GM19025 (cell line): ENCODE data around the gene HSPB7.
"Not testable (repeated sequence)": the region's sequence is repeated elsewhere in the genome, so short reads cannot be mapped to it uniquely, and the experiment has no call there.

Source experiments
- ATAC-seq: cut with Tn5 transposase; IDR thresholded peaks from one replicate; pipeline ENCODE4 v1.9.1; 2021; ENCODE audit warnings: mild to moderate bottlenecking, low read depth, moderate library complexity; ENCODE audit not compliant: unreplicated experiment

Gene HSPB7

GRCh38 chr1:16051039-16051438 is 33.2 kb upstream of the HSPB7 start:
- ATAC-seq = no peak

GRCh38 chr1:16050328-16050727 is 32.5 kb upstream of the HSPB7 start:
- no peak for ATAC-seq

- ATAC-seq = no peak
These were observed 30.8 kb upstream of the HSPB7 start for GRCh38 chr1:16048573-16049189.

- ATAC-seq = no peak
These were observed 30.1 kb upstream of the HSPB7 start for GRCh38 chr1:16047791-16048475.

GRCh38 chr1:16046842-16047241 is 29.0 kb upstream of the HSPB7 start:
- no peak for ATAC-seq

DNA sequence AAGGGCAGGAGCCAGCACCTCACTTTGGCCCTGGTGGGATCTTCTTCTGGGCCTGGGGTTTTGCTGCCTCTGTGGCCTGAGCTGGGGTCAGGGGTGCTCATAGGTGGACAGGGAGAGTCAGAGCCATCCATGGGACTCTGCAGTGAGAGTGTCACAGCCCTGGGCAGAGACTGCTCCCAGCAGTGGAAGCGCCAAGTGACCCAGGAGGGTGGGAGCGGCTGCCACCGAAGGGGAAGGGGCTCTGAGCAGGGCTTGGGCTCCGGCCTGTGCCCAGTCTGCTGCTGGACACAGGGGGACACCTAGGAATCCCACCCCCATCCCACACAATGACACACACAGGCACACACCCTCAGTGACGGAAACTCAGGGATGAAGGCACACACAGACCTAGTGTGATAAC is 26.1 kb upstream of the HSPB7 start:
- ATAC-seq = no peak

- no peak for ATAC-seq
These were observed 25.7 kb upstream of the HSPB7 start, which contains the start of gene CLCNKB for GRCh38 chr1:16043521-16043920. CLCNKB (plus strand) TSS chr1:16043782; CDS start chr1:16044493, 711 bp downstream.

- not testable (repeated sequence) for ATAC-seq
These were observed 24.8 kb upstream of the HSPB7 start for GRCh38 chr1:16042654-16043053.

DNA sequence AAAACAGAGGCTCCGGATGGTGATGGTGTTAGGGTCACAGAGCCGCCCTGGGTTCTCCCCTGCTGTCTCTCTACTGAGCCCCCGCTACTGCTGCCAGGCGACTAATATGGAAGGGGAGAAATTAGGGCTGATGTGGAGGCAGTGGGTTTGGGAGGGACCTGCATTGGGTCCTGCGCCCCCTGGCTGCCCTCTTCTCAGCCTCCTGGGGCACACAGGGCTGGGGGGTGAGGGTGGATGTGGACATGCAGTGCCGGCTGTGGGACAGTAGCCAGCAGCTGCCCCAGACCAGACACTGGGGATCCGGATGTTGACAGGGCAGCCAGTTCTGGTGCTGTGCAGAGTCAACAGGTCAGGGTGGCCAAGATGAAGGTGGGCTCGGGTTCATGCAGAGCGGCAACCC is 24.3 kb upstream of the HSPB7 start:
- ATAC-seq = no peak

- no peak for ATAC-seq
These were observed 23.4 kb upstream of the HSPB7 start for GRCh38 chr1:16041200-16041599.

- ATAC-seq = not testable (repeated sequence)
These were observed 22.0 kb upstream of the HSPB7 start for GRCh38 chr1:16039871-16040270.

DNA sequence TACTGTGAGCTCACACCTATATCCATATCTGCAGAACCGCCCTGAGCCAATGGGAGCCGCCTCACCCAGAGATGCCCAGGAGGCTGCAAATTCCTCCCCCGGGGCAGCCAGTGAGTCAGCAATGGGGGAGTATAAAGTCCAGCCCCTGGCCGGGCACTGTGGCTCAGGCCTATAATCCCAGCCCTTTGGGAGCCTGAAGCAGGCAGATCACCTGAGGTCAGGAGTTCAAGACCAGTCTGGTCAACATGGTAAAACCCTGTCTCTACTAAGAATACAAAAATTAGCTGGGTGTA is 20.7 kb upstream of the HSPB7 start:
- ATAC-seq = no peak

DNA sequence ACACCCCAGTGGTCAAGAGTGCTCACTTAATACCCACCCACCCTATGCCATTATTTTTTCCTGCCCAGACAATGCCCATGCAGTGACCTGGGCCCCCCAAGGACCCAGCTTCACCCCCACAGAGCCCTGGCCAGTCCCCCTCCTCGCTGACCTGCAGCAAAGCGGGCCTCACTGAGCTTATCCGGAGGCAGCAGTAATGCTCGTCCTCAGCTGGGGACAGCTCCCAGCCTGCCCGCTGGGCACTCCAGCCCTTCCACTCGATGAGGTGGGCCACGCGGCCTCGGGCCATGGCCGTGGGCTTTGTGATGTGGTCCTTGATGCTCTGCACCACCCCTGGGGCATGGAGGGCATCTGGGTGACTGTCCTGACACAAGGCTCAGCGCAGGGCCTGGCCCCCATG is 18.6 kb upstream of the HSPB7 start:
- not testable (repeated sequence) for ATAC-seq

DNA sequence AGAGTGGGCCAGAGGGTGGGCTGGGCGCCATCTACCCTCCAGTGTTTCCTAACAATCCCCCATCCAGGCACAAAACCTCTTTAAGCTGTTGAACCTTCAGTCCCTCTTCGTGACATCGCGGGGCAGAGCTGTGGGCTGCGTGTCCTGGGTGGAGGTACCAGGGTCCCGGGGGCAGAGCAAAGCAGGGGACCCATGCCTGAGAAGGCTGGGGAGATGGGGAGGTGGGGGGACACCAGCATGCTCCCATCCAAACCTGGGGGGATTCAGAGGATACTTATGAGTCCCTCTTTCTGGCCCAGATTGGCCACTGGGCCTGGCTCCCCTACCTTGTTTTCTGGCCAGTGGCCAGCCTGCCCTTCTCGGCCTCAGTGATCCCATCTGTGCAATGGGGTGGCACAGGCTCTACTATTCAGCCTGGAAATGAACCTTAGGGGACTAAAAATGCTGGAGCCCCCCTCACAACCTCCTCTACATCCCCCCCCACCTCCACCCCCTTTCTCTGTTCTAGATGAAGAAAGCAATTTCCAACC is 15.3 kb upstream of the HSPB7 start:
- not testable (repeated sequence) for ATAC-seq

DNA sequence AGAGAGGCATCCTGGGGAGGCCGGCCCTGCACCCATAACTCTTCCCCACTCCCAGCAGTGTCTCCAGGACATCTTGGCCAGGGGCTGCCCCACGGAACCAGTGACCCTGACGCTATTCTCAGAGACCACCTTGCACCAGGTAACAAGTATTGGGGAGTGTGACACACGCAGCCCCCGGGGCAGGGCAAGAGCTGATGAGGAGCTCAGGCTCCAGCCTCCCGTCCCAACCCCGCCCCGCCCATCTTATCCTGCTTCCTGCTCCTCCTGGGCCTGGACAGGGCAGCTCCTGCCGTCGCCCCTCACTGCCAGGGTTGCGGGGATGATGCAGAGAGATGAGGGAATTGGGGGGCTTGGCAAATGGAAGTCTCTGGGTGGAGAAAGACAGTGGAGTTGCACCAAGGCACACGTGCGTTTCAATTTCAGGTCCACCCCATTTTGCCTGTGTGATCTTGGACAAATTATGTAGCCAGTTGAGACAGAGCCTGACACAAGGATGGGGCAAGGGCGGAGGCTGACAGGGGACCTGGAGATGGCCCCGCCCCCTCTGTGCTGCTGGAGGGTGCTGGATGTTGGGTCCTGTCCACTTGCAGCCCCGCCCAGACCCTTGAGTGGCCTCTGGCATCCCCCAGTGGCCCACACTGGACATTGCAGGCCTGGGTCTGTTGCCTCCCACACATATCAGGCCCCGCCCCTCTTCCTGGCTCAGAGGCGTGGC is 14.7 kb upstream of the HSPB7 start:
- no peak for ATAC-seq

DNA sequence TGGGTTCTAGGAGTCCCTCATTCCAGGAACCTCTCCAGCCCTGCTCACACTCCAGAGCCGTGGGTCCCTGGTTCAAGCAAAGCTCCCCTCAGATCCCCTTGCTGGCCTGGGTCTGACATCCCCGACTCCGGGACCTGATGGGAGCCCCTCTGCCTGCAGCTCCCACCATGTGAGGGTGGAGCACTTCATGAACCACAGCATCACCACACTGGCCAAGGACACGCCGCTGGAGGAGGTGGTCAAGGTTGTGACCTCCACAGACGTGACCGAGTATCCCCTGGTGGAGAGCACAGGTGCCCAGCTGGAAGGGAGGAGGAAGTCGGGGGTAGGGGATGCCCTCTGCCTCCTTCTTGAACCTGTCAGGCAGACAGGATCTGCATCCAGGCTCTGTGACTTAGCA is 13.7 kb upstream of the HSPB7 start:
- ATAC-seq = no peak

GRCh38 chr1:16029288-16029687 is 11.4 kb upstream of the HSPB7 start:
- ATAC-seq = no peak

DNA sequence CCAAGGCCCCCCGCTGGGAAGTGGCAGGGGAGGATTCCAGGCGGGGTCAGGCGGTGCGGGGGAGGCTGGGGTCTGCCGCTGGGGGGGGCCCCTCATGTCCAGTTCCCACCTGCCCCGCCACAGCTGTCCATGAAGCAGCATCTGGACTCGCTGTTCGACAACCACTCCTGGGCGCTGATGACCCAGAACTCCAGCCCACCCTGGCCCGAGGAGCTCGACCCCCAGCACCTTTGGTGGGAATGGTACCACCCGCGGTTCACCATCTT is 11.1 kb upstream of the HSPB7 start:
- not testable (repeated sequence) for ATAC-seq

GRCh38 chr1:16028237-16029002 is 10.6 kb upstream of the HSPB7 start:
- no peak for ATAC-seq

DNA sequence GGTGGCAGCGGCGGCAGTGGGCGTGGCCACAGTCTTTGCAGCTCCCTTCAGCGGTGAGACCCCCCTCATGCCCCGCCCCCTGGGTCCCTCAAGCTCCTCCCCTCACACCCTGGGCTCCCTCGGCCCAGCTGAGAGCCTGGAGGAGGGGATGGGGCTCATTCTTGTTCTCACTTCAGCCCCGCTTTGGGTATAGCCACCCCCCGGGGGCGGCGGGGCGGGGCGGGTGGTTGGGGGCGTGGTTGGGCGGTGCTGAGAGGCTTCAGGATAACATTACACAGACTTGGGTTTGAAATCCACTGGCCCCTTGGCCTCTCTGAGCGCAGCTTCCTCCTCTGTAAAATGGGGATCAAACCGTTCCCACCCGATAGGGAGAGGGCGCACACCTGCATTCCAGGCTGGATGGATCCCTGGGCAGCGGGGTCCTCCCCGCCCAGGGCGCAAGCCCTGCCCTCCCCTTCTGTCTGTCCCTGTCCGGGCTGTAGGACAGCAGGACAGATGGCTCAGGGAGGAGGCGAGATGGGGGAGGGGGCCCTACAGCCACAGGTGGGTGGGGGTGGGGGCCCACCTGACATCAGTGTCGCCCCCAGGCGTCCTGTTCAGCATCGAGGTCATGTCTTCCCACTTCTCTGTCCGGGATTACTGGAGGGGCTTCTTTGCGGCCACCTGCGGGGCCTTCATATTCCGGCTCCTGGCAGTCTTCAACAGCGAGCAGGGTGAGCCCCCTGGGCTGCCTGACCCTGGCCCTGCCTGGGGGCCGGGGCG is 9.1 kb upstream of the HSPB7 start:
- ATAC-seq = no peak
